Liver (tissue), 9 donors: ENCODE results near the gene SNX9. TPM values are rescaled to one million over a fixed set of nuclear protein-coding genes. Genes with fewer than 3 reads are reported as not detected.

ENCODE experiments used
- DNase-seq: peaks from one replicate; pipeline ENCODE4 v3.0.0-alpha.2; 2017; ENCODE audit warnings: low spot score
- H3K27ac ChIP-seq, 2 donors: one replicate each; pipeline ENCODE4 v1.7.0; 2013; ENCODE audit warnings: inconsistent platforms in 2 of 2, low read length in 2 of 2, control low read depth in 1 of 2, low read depth in 1 of 2, mild to moderate bottlenecking in 1 of 2
- H3K27me3 ChIP-seq, 4 donors: one replicate each; pipeline versions ENCODE4 v1.6.1 to v1.7.0; 2013; ENCODE audit warnings: low read length in 3 of 4, inconsistent platforms in 1 of 4, mild to moderate bottlenecking in 1 of 4, moderate library complexity in 1 of 4; ENCODE audit not compliant: control insufficient read depth in 4 of 4, insufficient read depth in 4 of 4
- H3K36me3 ChIP-seq, 4 donors: one replicate each; pipeline versions ENCODE4 v1.6.1 to v1.7.0; 2013; ENCODE audit warnings: low read length in 3 of 4, mild to moderate bottlenecking in 3 of 4, low read depth in 1 of 4, moderate library complexity in 1 of 4; ENCODE audit not compliant: control insufficient read depth in 4 of 4, insufficient read depth in 3 of 4
- H3K4me1 ChIP-seq, 4 donors: one replicate each; pipeline versions ENCODE4 v1.6.1 to v1.7.0; 2013; ENCODE audit warnings: low read length in 3 of 4, mild to moderate bottlenecking in 3 of 4, moderate library complexity in 1 of 4; ENCODE audit not compliant: control insufficient read depth in 4 of 4, insufficient read depth in 4 of 4
- H3K4me3 ChIP-seq, 3 donors: one replicate each; pipeline versions ENCODE4 v1.6.1 to v1.7.0; 2013; ENCODE audit warnings: low read length in 3 of 3, control low read depth in 1 of 3, low read depth in 1 of 3, mild to moderate bottlenecking in 1 of 3
- H3K9ac ChIP-seq, 2 donors: one replicate each; pipeline ENCODE4 v1.7.0; 2013; ENCODE audit warnings: low read length in 2 of 2, mild to moderate bottlenecking in 2 of 2, moderate library complexity in 2 of 2, control low read depth in 1 of 2, low read depth in 1 of 2
- H3K9me3 ChIP-seq, 4 donors: one replicate each; pipeline versions ENCODE4 v1.6.1 to v1.7.0; 2013; ENCODE audit warnings: low read length in 3 of 4; ENCODE audit not compliant: control insufficient read depth in 4 of 4
- EGR1 ChIP-seq, 2 donors: IDR thresholded peaks; 2 replicates each; pipeline ENCODE4 v1.6.1; 2016 to 2018; ENCODE audit warnings: antibody characterized with exemption in 2 of 2, low read depth in 2 of 2
- FOXA1 ChIP-seq: IDR thresholded peaks from 2 replicates; pipeline ENCODE4 v1.6.1; 2016; ENCODE audit warnings: antibody characterized with exemption
- HNF4A ChIP-seq, 2 donors: conservative IDR thresholded peaks; 2 replicates each; pipeline ENCODE4 v1.6.1; 2016; ENCODE audit warnings: antibody characterized with exemption in 2 of 2, mild to moderate bottlenecking in 2 of 2
- HNF4G ChIP-seq: IDR thresholded peaks from 2 replicates; pipeline ENCODE4 v1.6.1; 2016; ENCODE audit warnings: antibody characterized with exemption
- JUND ChIP-seq, 2 donors: IDR thresholded peaks; 2 replicates each; pipeline ENCODE4 v1.6.1; 2016; ENCODE audit warnings: antibody characterized with exemption in 2 of 2
- NR2F2 ChIP-seq: IDR thresholded peaks from 2 replicates; pipeline ENCODE4 v1.6.1; 2016; ENCODE audit warnings: antibody characterized with exemption
- RAD21 ChIP-seq, 2 donors: IDR thresholded peaks; 2 replicates each; pipeline ENCODE4 v1.6.1; 2016; ENCODE audit warnings: antibody characterized with exemption in 2 of 2, mild to moderate bottlenecking in 2 of 2
- RXRA ChIP-seq, 2 donors: IDR thresholded peaks; 2 replicates each; pipeline ENCODE4 v1.6.1; 2017 to 2018; ENCODE audit warnings: antibody characterized with exemption in 2 of 2, mild to moderate bottlenecking in 1 of 2
- SP1 ChIP-seq: IDR thresholded peaks from 2 replicates; pipeline ENCODE4 v1.6.1; 2018; ENCODE audit warnings: antibody characterized with exemption, mild to moderate bottlenecking
- TAF1 ChIP-seq: conservative IDR thresholded peaks from 2 replicates; pipeline ENCODE4 v1.6.1; 2016; ENCODE audit warnings: antibody characterized with exemption, mild to moderate bottlenecking
- YY1 ChIP-seq: IDR thresholded peaks from 2 replicates; pipeline ENCODE4 v1.6.1; 2016; ENCODE audit warnings: antibody characterized with exemption, mild to moderate bottlenecking
- WGBS: extraction: QIAGEN DNeasy Blood & Tissue Kit; methylation state at CpG from one replicate; pipeline ENCODE4 v1.1.7; 2013; 5-methylcytosine and 5-hydroxymethylcytosine counted together
- polyA plus RNA-seq, 2 donors: library from polyadenylated mRNA; stranded (reverse) in 1 of 2; unstranded in 1 of 2; fragments of 200-250 nt in 1 of 2; fragments of >200 nt in 1 of 2; fragmentation: Nextera tagmentation in 1 of 2; extraction: Ambion mirVana in 1 of 2; gene quantifications; one replicate each; pipeline versions ENCODE4 v1.2.1 to v1.2.3, GENCODE V29; 2013 to 2015
- total RNA-seq, 2 donors: library from RNA; depleted of rRNA; stranded (reverse); fragments of >200 nt; gene quantifications; one replicate each; pipeline ENCODE4 v1.2.3, GENCODE V29; 2014
- TF ChIP-seq, protein P1 (sequence below): fragments of 150-350 bp; IDR thresholded peaks from 2 replicates; pipeline ENCODE4 v1.5.1; 2017; ENCODE audit warnings: improper control_type of control experiment, low read depth, low read length; ENCODE audit not compliant: missing input control
- TF ChIP-seq, protein P2 (sequence below): IDR thresholded peaks from 2 replicates; pipeline ENCODE4 v1.6.1; 2016; ENCODE audit warnings: antibody characterized with exemption
- TF ChIP-seq, protein P3 (sequence below): IDR thresholded peaks from 2 replicates; pipeline ENCODE4 v1.6.1; 2016; ENCODE audit warnings: antibody characterized with exemption, mild to moderate bottlenecking
- TF ChIP-seq, protein P4 (sequence below): IDR thresholded peaks from 2 replicates; pipeline ENCODE4 v1.6.1; 2016; ENCODE audit warnings: antibody characterized with exemption
- TF ChIP-seq, protein P5 (sequence below): IDR thresholded peaks from 2 replicates; pipeline ENCODE4 v1.6.1; 2016; ENCODE audit warnings: antibody characterized with exemption
- donor health status: healthy.
- donor health status: healthy.
- donor health status: healthy.
- donor health status: healthy.
- donor health status: healthy.

Gene SNX9
- total and polyA plus RNA-seq, 4 donors, result 16.4 to 31.0 (median 22.3) TPM

DNA sequence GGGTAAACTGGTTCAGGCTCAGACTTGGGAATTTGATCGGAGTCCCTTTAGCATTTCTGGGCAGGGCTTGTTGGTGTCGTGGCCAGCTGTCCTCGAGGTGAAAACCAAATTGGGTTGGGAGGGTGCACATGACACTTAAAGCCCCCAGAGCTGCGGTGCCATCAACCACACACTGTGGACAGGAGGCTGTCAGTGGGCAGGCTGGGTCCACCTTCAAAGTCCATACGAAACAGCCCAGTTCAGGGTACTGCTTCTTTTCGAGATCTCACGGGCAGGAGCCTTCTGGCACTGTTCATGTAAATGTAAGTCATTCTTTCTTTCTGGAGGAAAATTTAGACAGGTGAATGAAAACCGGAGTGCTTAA lies 165.6 kb downstream of the SNX9 start:
- Histone ChIP-seq H3K4me3 (no peak overlapping the region), H3K27ac (no peak overlapping the region), H3K36me3 (no peaks in the 10 kb centered on the region), H3K4me1 (peaks cover 14 to 54% (median 39%) of the 10 kb centered on the region in 4 donors), H3K9me3 (no peaks in the 10 kb centered on the region), H3K27me3 (no peaks in the 10 kb centered on the region), H3K9ac (no peak overlapping the region)
- 70% methylated on average over 8 of the region's 8 CpGs for WGBS
- TF ChIP-seq HNF4G, result no peak
- TF ChIP-seq, protein P1, sequence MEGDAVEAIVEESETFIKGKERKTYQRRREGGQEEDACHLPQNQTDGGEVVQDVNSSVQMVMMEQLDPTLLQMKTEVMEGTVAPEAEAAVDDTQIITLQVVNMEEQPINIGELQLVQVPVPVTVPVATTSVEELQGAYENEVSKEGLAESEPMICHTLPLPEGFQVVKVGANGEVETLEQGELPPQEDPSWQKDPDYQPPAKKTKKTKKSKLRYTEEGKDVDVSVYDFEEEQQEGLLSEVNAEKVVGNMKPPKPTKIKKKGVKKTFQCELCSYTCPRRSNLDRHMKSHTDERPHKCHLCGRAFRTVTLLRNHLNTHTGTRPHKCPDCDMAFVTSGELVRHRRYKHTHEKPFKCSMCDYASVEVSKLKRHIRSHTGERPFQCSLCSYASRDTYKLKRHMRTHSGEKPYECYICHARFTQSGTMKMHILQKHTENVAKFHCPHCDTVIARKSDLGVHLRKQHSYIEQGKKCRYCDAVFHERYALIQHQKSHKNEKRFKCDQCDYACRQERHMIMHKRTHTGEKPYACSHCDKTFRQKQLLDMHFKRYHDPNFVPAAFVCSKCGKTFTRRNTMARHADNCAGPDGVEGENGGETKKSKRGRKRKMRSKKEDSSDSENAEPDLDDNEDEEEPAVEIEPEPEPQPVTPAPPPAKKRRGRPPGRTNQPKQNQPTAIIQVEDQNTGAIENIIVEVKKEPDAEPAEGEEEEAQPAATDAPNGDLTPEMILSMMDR, result no peak
- TF ChIP-seq TAF1, result no peak
- TF ChIP-seq, protein P2, sequence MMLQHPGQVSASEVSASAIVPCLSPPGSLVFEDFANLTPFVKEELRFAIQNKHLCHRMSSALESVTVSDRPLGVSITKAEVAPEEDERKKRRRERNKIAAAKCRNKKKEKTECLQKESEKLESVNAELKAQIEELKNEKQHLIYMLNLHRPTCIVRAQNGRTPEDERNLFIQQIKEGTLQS, result no peak
- TF ChIP-seq FOXA1, result no peak
- TF ChIP-seq NR2F2, result no peak
- TF ChIP-seq, protein P3, sequence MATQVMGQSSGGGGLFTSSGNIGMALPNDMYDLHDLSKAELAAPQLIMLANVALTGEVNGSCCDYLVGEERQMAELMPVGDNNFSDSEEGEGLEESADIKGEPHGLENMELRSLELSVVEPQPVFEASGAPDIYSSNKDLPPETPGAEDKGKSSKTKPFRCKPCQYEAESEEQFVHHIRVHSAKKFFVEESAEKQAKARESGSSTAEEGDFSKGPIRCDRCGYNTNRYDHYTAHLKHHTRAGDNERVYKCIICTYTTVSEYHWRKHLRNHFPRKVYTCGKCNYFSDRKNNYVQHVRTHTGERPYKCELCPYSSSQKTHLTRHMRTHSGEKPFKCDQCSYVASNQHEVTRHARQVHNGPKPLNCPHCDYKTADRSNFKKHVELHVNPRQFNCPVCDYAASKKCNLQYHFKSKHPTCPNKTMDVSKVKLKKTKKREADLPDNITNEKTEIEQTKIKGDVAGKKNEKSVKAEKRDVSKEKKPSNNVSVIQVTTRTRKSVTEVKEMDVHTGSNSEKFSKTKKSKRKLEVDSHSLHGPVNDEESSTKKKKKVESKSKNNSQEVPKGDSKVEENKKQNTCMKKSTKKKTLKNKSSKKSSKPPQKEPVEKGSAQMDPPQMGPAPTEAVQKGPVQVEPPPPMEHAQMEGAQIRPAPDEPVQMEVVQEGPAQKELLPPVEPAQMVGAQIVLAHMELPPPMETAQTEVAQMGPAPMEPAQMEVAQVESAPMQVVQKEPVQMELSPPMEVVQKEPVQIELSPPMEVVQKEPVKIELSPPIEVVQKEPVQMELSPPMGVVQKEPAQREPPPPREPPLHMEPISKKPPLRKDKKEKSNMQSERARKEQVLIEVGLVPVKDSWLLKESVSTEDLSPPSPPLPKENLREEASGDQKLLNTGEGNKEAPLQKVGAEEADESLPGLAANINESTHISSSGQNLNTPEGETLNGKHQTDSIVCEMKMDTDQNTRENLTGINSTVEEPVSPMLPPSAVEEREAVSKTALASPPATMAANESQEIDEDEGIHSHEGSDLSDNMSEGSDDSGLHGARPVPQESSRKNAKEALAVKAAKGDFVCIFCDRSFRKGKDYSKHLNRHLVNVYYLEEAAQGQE, result no peak
- TF ChIP-seq, protein P4, sequence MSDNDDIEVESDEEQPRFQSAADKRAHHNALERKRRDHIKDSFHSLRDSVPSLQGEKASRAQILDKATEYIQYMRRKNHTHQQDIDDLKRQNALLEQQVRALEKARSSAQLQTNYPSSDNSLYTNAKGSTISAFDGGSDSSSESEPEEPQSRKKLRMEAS, result no peak
- no peak for TF ChIP-seq EGR1 (IDR thresholded peaks at IDR 0.05; ENCODE audit: low read depth in 2 of 2)
- TF ChIP-seq RXRA (IDR thresholded peaks at IDR 0.05), result no peak
- TF ChIP-seq SP1, result no peak
- TF ChIP-seq YY1, result no peak
- TF ChIP-seq, protein P5, sequence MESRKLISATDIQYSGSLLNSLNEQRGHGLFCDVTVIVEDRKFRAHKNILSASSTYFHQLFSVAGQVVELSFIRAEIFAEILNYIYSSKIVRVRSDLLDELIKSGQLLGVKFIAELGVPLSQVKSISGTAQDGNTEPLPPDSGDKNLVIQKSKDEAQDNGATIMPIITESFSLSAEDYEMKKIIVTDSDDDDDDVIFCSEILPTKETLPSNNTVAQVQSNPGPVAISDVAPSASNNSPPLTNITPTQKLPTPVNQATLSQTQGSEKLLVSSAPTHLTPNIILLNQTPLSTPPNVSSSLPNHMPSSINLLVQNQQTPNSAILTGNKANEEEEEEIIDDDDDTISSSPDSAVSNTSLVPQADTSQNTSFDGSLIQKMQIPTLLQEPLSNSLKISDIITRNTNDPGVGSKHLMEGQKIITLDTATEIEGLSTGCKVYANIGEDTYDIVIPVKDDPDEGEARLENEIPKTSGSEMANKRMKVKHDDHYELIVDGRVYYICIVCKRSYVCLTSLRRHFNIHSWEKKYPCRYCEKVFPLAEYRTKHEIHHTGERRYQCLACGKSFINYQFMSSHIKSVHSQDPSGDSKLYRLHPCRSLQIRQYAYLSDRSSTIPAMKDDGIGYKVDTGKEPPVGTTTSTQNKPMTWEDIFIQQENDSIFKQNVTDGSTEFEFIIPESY, result no peak
- no peak for TF ChIP-seq HNF4A (conservative IDR thresholded peaks at IDR 0.05)
- no peak for TF ChIP-seq JUND (IDR thresholded peaks at IDR 0.05)
- DNase-seq, result no peak

DNA sequence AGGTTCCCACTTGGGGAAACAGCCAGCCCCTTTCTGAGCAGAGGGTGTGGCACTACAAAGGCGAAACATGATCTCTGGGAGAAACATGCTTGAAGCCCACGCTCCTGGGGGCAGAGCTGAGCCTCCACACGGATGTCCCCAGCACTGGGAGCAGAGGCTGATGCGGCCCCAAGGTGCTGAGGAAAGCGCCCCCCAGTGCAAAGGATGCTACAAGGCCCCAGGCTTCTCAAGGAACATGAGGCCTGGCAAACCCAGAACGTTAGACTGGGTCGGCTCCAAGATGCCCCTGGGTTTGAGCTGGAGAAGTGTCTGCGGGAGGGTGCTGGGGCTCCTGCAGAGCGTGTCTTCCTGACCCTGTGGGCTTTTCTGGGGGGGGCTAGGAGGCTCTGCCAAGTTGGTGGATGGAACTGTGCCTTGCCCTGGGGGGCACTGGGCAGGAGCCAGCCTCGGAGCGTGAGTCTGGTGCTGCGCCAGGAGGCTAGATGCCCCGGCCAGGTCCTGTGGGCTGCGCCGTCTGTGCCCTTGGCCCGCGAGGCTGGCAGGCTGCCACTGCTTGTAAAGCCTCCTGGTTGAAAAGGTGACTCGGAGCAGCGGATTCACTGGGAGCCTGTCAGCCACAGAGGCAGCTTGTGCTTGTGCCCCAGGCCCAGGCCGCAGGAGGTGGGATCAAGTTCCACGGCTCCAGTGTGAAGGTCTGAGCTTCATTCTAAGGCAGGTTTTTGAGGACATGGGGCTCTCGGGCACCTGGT lies 166.7 kb downstream of the SNX9 start:
- no peak overlapping the region for H3K27ac ChIP-seq
- no peaks in the 10 kb centered on the region for H3K36me3 ChIP-seq
- H3K4me3 ChIP-seq, result no peak overlapping the region
- peaks cover 15 to 61% (median 39%) of the 10 kb centered on the region in 4 donors for H3K4me1 ChIP-seq
- H3K27me3 ChIP-seq, result no peaks in the 10 kb centered on the region
- WGBS, result 47% methylated on average over 22 of the region's 22 CpGs
- TF ChIP-seq SP1 (no peak), RAD21 (IDR thresholded peaks at IDR 0.05) (peak in 1 of 2 donors; percentile 22), EGR1 (IDR thresholded peaks at IDR 0.05; ENCODE audit: low read depth in 2 of 2) (no peak), HNF4A (conservative IDR thresholded peaks at IDR 0.05) (peak in 1 of 2 donors; percentile 7)
- H3K9me3 ChIP-seq, result no peaks in the 10 kb centered on the region
- no peak overlapping the region for H3K9ac ChIP-seq
- no peak for DNase-seq
